DMS 273 (cell line): ENCODE measurements around the gene LAMB4.

Experiments used
- DNase-seq: peaks from one replicate; lab custom pipeline; 2025; ENCODE audit not compliant: unreplicated experiment; lab: John Stamatoyannopoulos, UW

Gene LAMB4

DNA sequence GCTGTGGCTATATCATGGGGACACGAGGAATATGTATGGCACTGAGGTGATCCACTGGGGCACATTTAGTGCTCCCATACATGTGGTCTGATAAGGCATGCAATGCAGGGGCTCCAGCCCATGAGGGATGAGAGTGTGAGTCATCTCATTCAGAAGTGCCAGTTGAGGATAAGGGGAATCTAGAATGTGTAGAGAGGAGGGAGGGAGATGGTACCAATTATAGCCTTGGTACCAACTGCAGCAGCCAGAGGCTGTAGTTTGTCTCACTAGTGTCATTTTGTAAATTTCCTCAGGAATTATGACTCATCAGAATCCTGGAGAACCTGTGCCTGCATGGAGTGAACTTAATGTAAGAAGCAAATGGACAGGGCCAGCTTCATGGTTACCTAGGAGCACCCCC is 46.2 kb downstream of the LAMB4 start:
- DNase-seq = no peak

DNA sequence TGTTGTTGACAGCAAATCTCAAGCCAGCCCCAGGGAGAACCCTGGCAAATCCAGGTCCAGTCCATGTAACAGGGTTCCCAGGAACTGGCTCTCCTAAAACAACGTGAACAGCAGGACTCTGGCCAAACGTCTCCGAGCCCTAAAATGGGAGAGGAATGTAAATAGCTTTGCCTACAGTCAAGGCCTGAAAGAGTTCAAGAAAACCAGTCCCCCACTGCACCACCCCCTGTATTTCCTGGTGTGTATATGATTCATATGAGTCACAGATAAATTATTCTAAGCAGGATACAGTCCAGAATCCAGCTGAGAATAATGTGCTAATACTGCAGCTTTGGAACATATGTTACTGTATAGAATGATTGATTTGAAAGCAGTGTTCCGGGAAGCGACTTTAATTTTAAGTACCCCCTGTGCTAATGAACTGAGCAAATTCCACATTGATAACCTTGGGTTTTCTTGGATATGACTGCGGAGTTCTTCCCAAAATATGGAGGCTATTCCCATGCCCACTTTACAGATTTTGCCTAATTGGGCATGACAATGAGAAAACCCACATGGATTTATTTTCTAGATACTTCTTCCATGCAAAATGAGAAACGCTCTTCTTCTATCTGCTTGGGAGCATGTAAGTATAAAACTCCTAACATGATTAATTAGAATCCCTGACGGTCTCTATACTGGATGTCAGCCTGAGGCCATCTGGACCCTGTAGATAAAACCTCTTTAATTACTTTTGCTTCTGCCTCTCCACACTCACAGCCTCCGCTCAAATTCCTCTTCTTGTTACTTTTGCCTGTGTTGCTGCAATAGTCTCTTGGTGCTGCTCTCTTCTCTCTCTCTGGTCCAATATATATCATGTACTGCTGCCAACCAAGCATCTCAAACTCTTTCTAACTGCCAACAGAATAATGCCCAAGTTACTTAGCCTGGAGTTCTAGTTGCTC is 50.2 kb downstream of the LAMB4 start:
- DNase-seq = peak; percentile 84

DNA sequence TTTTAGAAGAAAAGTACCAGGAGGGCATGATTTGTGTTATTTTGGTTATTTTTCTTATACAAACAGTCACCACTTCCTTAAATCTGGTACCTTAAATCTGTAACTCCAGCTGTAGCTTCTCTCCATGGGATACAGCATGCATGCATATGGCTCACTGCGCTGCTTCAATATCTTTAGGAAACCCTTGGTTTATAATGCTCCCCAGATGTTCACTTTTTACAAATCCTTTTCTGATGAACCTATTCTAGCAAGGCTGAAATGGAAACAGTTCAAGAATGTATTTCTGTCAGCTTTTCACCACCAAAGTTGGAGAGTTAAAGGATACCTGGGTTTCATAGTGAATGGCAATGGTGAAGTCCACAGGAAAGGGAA is 50.9 kb downstream of the LAMB4 start:
- DNase-seq = peak; percentile 67

DNA sequence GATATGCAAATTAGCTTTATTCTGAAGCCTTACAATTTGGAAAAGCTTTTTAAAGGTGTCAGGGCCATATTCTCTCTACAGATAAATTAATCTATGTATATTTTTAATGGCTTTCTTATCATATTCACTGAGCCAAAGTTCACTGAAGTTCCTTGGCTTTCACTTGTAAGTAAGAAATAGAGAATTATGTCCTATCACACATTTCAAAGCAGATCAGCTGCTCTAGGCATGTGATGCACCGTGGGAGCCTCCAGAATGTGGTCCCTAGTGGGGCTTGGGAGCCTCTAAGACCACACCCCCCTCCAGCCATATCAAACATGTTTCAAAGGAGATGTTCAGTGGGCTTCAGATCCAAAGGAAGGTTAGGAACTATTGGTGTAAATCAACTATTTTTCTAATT is 51.5 kb downstream of the LAMB4 start:
- DNase-seq = no peak

DNA sequence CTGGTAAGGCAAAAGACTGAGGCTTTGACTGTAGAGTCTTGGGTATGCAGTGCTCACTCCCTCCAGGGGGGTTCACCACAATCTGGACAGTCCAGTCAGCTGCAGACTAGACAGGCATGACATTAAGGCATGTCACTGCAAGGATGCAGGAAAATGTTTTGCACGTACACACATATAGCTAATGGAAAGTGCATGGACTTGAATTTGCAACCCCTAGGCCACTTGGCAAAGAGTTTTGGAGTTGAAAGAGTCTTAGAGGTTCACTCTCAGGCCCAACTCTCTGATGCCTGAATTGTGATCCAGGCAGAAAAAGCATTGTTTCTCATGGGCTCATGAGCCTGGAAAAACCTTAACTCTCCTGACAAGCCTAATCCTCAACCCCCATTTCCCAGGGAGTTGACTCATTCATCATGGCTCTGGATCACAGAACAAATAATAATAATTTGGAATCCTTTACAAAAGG is 51.9 kb downstream of the LAMB4 start:
- peak; percentile 31 for DNase-seq

DNA sequence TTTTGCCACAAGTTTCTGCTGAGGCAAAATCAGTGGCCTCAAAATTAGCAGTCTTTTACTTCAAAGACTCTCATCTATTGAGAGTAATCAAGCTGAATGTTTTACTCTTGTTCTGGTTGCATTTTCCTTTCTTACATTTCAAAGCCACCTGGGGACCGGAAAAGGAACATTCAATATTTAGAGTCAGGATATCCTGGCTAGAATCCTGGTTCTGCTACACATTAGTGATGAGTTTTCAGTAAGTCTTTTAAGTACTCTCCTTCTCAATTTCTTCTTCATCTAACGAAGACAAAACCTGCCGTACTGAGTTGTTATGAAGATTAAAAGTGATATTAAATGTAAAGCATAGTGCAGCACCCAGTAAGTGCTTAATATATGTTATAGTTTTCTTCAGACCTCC is 52.5 kb downstream of the LAMB4 start:
- no peak for DNase-seq

DNA sequence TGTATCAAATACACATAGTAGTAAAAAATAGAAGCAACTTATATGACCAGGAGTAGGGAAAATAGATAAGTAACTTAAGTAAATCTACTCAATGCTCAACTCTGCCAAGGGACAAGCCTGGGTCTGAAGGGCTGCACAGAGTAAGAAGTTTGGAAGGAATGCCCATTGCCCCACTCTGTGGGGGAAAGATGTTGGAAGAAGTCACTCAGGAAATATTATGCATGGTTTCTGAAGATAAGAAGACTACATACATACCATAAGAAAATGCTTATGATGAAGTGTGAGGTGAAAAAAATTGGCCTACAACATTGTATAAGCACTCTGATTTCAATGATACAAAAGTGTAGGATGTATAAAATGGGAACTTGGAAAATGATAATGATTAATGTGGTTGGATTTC is 54.0 kb downstream of the LAMB4 start:
- DNase-seq = no peak

DNA sequence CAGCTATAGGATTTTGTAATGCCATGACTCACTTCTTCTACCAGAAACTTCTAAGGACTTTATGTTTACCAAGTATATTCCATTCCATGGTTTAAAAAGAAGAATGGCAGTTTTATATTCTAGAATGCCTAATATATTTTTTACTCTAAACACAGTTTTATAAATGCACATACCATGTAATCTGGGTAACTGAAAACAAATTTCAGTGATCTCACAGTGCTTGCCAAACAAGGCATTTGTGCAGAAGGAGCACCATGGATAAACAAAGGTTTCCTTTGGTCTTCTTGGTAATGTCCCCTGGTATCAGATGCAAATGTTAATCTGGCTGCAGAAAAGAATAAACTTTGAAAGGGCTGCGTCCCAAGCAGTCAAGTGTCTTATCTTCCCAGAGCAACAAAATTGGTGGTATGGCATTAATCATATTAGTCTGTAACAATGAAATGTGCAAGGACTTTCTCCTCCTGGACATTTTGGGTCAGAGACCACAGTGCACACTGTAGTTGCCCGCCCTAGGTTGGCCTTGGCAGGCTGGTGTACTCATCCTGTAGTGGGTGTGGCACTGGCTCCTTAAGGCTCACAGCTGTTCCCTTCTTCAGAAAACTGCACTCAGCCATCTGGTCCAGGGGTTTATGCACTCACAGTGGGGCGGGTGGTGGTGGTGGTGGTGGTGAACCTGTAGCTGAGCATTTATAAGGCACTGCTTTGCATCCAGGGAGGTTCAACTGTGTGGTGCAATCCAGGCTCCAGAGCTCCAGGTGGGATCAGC is 56.7 kb downstream of the LAMB4 start:
- DNase-seq = peak; percentile 98

DNA sequence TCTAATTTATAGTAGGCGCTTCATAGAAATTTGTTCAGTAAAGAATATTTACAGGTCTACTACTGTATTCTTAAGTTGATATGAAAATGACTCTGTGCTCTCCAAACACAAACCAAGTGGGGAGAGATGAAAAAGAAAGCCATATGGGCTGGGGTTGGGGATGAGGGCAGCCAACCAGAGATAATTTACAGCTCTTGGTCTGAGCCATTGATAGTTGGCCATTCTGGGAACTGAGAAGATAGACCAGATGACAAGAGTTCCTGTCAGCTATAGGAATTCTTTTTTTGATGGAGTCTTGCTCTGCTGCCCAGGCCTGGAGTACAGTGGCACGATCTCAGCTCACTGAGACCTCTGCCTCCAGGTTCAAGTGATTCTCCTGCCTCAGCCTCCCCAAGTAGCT is 57.4 kb downstream of the LAMB4 start:
- DNase-seq = peak; percentile 79

DNA sequence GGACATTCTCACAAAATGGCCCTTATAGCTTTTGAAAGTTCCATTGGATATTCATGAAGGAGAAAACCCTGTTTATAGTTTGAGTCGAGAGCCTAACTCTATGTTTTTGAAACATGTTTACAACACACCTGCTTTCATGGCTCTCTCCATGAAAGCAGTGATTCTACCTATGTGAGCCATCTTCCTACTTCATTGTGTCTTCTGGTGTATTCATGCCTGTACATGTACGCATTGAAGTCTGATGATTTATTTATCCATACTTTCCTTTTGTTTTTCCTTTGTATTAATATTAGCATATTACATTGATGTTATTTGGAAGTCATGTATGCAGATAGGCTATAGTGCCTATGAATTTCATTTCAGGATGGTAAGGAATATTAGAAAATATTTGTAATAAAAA is 58.0 kb downstream of the LAMB4 start:
- DNase-seq = no peak

DNA sequence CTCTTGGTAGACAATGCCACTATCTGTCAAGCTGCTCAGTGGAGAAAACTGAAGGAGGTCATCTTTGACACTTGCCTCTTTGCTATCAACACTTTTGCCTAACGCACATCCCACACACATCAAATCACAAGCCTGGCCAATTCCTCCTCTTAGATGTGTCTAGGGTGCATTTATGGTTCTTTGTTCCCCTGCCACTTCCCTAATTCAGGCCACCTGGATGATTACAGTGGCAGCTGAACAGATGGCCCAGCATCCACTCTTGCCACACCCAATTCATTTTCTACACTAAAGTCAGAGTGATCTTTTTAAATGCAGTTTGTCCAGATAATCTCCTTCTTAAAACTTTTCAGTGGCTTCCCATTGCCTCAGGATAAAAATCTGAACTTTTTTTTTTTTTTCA is 58.6 kb downstream of the LAMB4 start:
- DNase-seq = peak; percentile 80

DNA sequence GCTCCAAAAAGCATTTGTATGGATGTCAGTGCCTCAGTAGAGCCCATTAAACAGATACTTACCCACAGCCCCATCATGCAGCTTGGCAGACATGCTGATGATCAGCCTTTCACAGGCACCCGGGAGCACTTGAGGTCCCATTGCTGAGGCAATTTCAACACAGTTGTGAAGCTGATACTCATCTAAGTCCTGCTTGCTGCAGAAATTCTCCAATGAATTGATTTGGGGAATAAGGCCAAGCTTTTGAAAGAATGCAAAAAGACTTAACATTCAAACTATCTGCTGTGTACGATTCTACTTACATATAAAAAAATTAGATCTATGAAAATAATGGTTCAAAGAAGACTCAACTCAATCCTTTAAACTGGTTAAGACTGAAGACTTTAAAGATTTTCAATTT is 60.5 kb downstream of the LAMB4 start:
- DNase-seq = no peak

DNA sequence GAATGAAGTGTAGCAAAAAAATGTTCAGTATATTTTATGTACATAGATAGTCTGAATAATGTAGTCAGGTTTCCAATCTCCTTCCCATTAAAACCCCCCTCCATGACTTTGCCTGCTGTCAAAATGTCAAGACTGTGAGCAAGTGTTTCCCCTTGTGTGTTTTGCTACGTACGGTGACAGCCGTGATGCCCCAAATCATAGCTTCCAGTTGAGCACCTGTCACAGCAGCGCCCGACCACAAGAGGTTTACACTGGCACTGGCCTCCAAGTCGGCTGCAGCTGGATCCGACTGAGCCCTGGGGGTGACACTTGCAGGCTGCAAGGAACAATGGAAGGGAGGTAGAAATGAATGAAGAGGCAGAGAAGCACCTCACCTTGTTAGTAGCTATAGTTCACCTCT is 62.3 kb downstream of the LAMB4 start:
- DNase-seq = no peak

DNA sequence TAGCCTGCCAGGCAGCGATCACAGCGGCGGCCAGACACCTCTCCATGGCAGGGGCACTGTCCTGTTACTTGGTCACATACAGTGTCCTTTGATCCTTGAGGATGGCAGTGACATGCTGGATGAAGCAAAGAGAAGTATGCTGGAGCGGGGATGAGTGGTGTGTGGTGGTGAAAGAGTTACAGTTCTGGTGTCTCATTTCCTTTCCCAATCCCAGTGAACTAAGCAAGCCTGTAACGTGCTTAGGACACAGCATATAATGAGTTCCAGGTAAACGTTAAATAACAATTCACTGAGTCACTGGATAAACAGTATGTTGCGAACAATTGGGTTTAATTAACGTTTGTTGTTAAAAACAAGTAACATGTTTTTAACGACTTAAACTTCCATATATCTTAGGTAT is 63.7 kb downstream of the LAMB4 start:
- no peak for DNase-seq

DNA sequence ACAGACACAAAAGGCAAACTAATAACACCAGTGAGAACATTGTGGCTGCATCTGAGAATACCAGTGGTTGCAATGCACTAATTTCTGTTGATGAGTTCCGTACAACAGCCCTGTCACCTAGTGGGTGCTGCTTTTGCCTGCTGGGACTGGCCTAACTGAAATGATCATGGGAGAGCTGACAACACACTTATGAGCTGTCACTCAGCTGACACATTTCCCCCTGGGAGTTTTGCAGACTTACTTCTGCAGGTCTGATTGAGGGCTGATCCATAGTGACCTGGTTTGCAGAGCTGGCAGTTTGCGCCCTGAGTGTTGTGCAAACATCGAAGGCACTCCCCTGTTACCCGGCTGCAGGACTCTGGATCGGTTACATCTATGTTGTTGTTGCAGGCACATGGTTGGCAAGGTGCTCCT is 66.6 kb downstream of the LAMB4 start:
- DNase-seq = no peak

DNA sequence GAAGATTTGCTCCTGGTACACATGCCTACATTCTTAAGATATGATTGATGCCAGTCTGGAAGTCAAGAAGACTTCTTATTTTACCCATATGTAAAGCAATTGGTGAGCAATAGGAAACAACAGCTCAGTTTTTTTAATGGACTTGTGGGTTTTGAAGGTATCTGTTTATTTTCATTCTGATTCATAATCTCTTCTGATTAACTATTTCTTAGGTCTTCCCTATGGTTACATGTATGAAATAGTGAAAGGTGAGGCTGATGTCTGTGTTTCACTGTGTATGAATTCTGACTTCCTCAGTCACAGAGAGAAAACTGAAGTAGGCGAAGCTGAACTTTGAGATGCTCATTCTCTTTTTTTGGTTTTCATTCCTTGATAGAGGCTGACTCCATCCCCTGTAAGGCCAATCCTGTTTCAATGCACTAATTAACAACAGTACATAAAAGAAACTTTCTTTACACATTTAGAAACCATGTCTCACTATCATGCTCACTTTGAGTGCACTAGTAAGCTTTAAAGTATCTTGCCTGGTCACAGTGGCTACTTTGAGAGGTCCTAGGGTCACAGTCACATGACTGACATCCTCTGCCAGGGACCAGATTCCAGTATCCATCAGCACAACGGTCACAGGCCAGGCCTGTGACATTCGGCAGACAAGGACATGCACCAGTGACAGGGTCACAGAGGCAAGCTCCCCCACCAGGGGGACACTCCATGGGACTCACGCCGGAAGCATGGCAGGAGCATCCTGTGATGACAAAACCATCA is 67.7 kb downstream of the LAMB4 start:
- no peak for DNase-seq

DNA sequence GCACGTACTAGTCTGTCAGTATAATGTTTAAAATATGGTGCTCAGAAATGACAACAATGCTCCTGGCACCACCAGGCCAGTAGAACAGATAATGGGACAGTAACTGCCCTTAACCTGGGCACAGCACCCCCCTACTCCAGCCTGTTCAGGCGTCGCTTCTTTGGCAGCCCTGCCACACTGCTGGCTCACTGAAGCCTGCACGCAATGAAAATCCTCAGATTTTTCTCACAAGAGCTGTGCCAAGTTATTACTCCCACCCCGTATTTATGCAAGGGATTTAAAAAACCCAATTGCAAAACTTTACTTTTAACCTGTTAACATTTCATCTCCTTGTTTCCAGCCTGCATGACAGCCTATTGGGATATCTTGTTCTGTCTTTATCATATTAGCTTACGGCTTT is 70.6 kb downstream of the LAMB4 start:
- DNase-seq = no peak

DNA sequence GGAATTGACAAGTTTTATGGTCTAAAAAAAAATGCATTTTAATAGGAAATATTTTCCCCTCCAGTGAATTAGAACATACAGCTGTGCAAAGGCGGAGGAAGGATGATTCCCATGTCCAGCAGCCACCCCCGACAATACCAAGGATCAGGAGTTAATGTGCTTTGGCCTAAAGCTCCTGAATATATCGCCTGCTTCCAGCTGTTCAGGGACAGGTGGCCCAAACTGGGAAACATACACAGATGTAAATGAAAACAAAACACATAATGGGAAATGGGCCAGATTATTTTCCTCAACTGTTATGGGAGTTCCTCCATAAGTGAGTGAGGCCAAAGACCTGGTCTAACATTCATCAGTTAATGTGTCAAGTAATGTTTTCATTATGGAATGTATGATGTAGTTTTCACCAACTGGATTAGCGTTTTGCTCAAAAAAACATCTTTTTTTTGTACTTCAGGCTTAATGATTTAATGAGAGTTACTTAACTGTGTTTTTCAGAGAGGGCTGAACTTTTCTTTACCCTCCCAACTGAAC is 72.1 kb downstream of the LAMB4 start:
- DNase-seq = peak; percentile 74

DNA sequence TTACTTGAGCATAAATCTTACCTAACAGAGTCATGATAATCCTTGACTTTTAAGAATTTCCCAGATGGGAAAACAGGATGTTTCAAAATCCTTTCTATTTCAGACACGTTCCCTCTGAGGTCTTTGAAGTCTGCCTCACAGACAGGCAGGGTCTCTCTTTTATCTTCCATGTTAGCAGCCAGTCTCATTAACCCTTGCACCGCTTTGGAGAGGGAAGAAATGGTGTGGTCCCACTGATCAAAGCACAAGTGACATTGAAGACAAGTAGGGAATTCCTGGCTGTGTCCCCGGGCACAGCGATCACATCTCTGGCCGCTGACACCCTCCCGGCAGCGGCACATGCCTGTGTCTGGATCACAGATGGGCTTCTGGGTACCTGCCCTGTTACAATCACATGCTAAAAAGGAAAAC is 74.5 kb downstream of the LAMB4 start:
- no peak for DNase-seq

DNA sequence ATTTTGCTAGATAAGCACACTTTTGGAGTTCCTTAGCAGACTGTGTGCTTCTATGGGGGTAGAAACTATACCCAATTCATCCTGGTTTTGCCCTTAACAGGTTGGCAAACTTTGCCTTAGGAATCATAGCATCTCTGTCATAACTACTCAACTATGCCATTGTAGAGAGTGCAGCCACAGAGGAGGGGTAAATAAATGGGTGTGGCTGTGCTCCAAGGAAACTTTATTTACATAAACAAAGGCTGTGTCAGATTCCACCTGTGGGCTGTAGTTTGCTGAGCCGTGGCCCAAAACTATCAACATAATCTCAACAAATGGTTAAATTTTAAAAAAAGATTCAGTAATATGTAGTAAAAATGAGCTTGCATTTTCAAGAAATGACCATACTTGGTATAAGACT is 75.6 kb downstream of the LAMB4 start:
- no peak for DNase-seq

DNA sequence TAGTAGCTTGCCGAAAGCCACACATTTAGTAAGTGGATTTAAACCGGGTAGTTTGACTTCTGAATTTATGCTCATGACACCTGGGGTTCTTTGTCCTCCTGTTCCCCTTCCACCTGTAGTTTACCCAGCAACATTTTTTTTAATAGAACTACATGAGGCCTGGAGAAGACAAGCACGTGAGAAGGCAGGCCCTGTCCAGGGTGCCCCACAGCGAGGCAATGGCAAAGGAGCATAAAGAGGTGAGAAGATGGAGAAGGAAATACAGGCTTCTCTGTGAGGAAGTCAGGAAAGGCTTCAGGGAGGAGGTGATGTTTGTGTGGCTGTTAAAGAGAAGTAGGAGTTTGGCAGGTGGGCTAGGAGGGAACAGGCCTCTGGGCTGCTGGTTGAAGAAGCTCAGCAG is 76.9 kb downstream of the LAMB4 start:
- DNase-seq = no peak
